CD14-positive monocyte (primary cell): Measurements from ENCODE around the gene PLXNB3. TPM values are rescaled to one million over a fixed set of nuclear protein-coding genes. Genes with fewer than 3 reads are reported as not detected.
A peak's percentile ranks its signal among the peaks of the same experiment; 100 is the strongest.

Source experiments
- DNase-seq, 3 donors: peaks; one replicate each; pipeline ENCODE4 v3.0.0-alpha.2; 2011 to 2022
- H2AFZ ChIP-seq: 2 replicates; pipeline ENCODE4 v1.6.0; 2012; ENCODE audit warnings: mild to moderate bottlenecking, low read depth, low read length, inconsistent platforms; ENCODE audit not compliant: insufficient read depth, poor library complexity, severe bottlenecking
- H3K27ac ChIP-seq, 2 donors: 1 replicate in 1 of 2; 2 replicates in 1 of 2; pipeline ENCODE4 v1.5.1; 2012 to 2013; ENCODE audit warnings: low read length in 2 of 2, control low read depth in 1 of 2, inconsistent platforms in 1 of 2, low read depth in 1 of 2, mild to moderate bottlenecking in 1 of 2
- H3K27me3 ChIP-seq, 2 donors: one replicate each; pipeline versions ENCODE4 v1.6.0 to v1.6.1; 2011 to 2013; ENCODE audit warnings: low read length in 2 of 2; ENCODE audit not compliant: control insufficient read depth in 2 of 2, insufficient read depth in 2 of 2
- H3K36me3 ChIP-seq, 2 donors: replicated peaks in 1 of 2; 1 replicate in 1 of 2; 2 replicates in 1 of 2; pipeline versions ENCODE4 v1.5.1 to v1.6.1; 2012 to 2013; ENCODE audit warnings: low read length in 2 of 2, control low read depth in 1 of 2, inconsistent platforms in 1 of 2, mild to moderate bottlenecking in 1 of 2; ENCODE audit not compliant: insufficient read depth in 2 of 2, control insufficient read depth in 1 of 2
- H3K4me1 ChIP-seq, 2 donors: 1 replicate in 1 of 2; 2 replicates in 1 of 2; pipeline versions ENCODE4 v1.5.1 to v1.6.1; 2012 to 2013; ENCODE audit warnings: low read length in 2 of 2, control low read depth in 1 of 2, inconsistent platforms in 1 of 2, mild to moderate bottlenecking in 1 of 2, moderate library complexity in 1 of 2; ENCODE audit not compliant: insufficient read depth in 2 of 2, control insufficient read depth in 1 of 2
- H3K4me2 ChIP-seq: replicated peaks from 2 replicates; pipeline ENCODE3; 2012; ENCODE audit warnings: low read length, moderate library complexity, mild to moderate bottlenecking; ENCODE audit not compliant: poor library complexity, severe bottlenecking; ENCODE audit errors: extremely low read depth
- H3K4me3 ChIP-seq, 3 experiments: fragments of 200-600 bp in 1 of 3; sonication (generic) in 1 of 3; replicated peaks in 1 of 3; 1 replicate in 2 of 3; 2 replicates in 1 of 3; pipeline ENCODE4 v1.5.1; 2011 to 2013; ENCODE audit warnings: low read length in 3 of 3, mild to moderate bottlenecking in 3 of 3, control low read depth in 2 of 3, low read depth in 2 of 3, inconsistent platforms in 1 of 3, moderate library complexity in 1 of 3
- H3K79me2 ChIP-seq: 2 replicates; pipeline ENCODE4 v1.6.0; 2012; ENCODE audit warnings: mild to moderate bottlenecking, control low read depth, inconsistent platforms, low read length, moderate library complexity; ENCODE audit not compliant: insufficient read depth
- H3K9ac ChIP-seq: 2 replicates; pipeline ENCODE4 v1.6.0; 2017; ENCODE audit warnings: low read length, mild to moderate bottlenecking; ENCODE audit not compliant: insufficient read depth, poor library complexity, severe bottlenecking
- H3K9me3 ChIP-seq, 2 donors: replicated peaks in 1 of 2; 1 replicate in 1 of 2; 2 replicates in 1 of 2; pipeline versions ENCODE4 v1.5.1 to v1.6.1; 2012 to 2013; ENCODE audit warnings: low read length in 2 of 2, control low read depth in 1 of 2; ENCODE audit not compliant: control insufficient read depth in 1 of 2, insufficient read depth in 1 of 2
- H4K20me1 ChIP-seq: 2 replicates; pipeline ENCODE4 v1.6.0; 2012; ENCODE audit warnings: mild to moderate bottlenecking, low read length, control low read depth, moderate library complexity; ENCODE audit not compliant: insufficient read depth
- H3K27ac Mint-ChIP-seq, 7 donors: one replicate each; pipeline ENCODE4 v1.8.0; 2020; ENCODE audit warnings: mild to moderate bottlenecking in 7 of 7, mixed read lengths in 7 of 7, moderate library complexity in 6 of 7, inconsistent platforms in 2 of 7
- H3K27me3 Mint-ChIP-seq, 3 donors: one replicate each; pipeline ENCODE4 v1.8.0; 2021 to 2022; ENCODE audit warnings: low read depth in 3 of 3, mild to moderate bottlenecking in 3 of 3, mixed read lengths in 3 of 3, moderate library complexity in 3 of 3, inconsistent platforms in 1 of 3
- H3K36me3 Mint-ChIP-seq, 2 donors: one replicate each; pipeline ENCODE4 v1.8.0; 2020; ENCODE audit warnings: mixed read lengths in 2 of 2, inconsistent platforms in 1 of 2, mild to moderate bottlenecking in 1 of 2
- H3K4me1 Mint-ChIP-seq: one replicate; pipeline ENCODE4 v1.8.0; 2020; ENCODE audit warnings: mild to moderate bottlenecking, mixed read lengths
- H3K4me3 Mint-ChIP-seq, 2 donors: one replicate each; pipeline ENCODE4 v1.8.0; 2020; ENCODE audit warnings: mild to moderate bottlenecking in 2 of 2, mixed read lengths in 2 of 2, moderate library complexity in 1 of 2
- H3K9me3 Mint-ChIP-seq, 7 donors: one replicate each; pipeline ENCODE4 v1.8.0; 2020 to 2022; ENCODE audit warnings: mixed read lengths in 7 of 7, mild to moderate bottlenecking in 6 of 7, moderate library complexity in 6 of 7, inconsistent platforms in 2 of 7
- WGBS: methylation state at CpG from one replicate; pipeline ENCODE4 v1.1.5; 2013; ENCODE audit warnings: missing lambda C conversion rate; ENCODE audit not compliant: insufficient coverage; 5-methylcytosine and 5-hydroxymethylcytosine counted together
- intact Hi-C, 2 donors: fragments of 100-400 bp; cut with micrococcal nuclease; formaldehyde crosslinking; loops; one replicate each; pipeline versions ENCODE4 v1.15.0 to v1.15.1; 2023
- polyA plus RNA-seq, 3 donors: library from polyadenylated mRNA; depleted of rRNA in 1 of 3; unstranded in 2 of 3; stranded (reverse) in 1 of 3; fragments of 300-500 nt in 2 of 3; fragments of >200 nt in 1 of 3; fragmentation: Illumina TruSeq in 2 of 3; gene quantifications; 1 replicate in 2 of 3; 2 replicates in 1 of 3; pipeline ENCODE4 v1.2.3, GENCODE V29; 2012 to 2021
- TF ChIP-seq, protein P1 (sequence below): fragments of 200-600 bp; IDR thresholded peaks from one replicate; pipeline ENCODE4 v1.8.0; 2022; ENCODE audit warnings: antibody characterized with exemption, mild to moderate bottlenecking

PLXNB3 gene
- polyA plus RNA-seq, 3 donors = not detected

DNA sequence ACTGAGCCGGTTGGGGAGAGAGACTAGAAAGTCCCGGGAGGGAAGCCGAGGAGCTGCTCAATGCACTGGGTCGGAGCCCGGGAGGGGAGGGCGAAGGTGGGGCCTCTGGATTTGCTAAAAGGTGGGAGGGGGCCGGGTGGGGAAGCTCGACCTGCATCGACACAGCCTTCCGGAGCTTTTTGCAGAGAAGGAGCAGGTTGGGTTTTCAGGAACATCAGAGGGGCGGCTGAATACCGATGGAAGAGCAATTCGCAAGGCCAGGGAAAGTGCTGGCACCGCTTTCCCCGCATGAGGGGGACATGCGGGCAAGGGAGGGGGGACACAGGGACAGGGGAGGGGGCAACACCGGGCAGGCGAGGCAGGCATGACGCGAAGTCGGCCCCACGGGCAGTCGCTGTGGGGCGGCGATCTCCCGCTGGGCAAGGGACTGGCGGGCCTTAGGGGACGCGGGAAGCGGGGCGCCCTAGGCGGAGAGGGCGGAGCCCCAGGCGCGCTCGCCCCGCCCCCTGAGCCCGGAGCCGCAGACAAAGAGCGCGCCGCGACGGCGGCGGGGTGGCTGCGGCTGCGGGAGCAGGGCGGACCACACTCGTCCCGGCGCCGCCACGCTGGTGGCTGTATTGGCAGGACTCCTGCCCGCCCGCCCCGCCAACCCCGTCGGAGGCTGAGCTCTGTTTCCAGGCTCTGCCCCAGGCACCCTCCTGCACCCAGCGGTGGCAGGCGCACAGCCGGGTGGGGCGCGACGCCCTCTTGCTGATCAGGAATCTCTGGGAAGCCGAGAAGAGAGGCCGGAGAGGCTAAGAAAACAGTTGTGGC is 54.7 kb downstream of the PLXNB3 start:
- Mint-ChIP-seq H3K4me3 (peak overlapping the region; percentile 45 to 76), H3K4me1 (peaks cover 15% of the 10 kb centered on the region), H3K9me3 (peaks cover 0 to 13% (median 0%) of the 10 kb centered on the region in 7 donors), H3K36me3 (no peaks in the 10 kb centered on the region), H3K27ac (no peak overlapping the region), H3K27me3 (peaks cover 34 to 80% (median 77%) of the 10 kb centered on the region in 3 donors)
- Histone ChIP-seq H4K20me1 (no peaks in the 10 kb centered on the region), H3K4me1 (peaks cover 3 to 10% of the 10 kb centered on the region in 2 donors), H3K36me3 (no peaks in the 10 kb centered on the region), H3K4me2 (peak overlapping the region; percentile 64), H3K27me3 (peaks cover 16 to 48% of the 10 kb centered on the region in 2 donors), H3K79me2 (no peaks in the 10 kb centered on the region), H3K9ac (peak overlapping the region; percentile 8), H3K9me3 (peaks cover 0 to 5% of the 10 kb centered on the region in 2 donors), H2AFZ (peak overlapping the region; percentile 61), H3K4me3 (peak overlapping the region in 1 of 3 experiments; percentile 54), H3K27ac (no peak overlapping the region)
- intact Hi-C loops = no loop called here
- WGBS = under 1% methylated on average over 51 of the region's 67 CpGs
- TF ChIP-seq, protein P1, sequence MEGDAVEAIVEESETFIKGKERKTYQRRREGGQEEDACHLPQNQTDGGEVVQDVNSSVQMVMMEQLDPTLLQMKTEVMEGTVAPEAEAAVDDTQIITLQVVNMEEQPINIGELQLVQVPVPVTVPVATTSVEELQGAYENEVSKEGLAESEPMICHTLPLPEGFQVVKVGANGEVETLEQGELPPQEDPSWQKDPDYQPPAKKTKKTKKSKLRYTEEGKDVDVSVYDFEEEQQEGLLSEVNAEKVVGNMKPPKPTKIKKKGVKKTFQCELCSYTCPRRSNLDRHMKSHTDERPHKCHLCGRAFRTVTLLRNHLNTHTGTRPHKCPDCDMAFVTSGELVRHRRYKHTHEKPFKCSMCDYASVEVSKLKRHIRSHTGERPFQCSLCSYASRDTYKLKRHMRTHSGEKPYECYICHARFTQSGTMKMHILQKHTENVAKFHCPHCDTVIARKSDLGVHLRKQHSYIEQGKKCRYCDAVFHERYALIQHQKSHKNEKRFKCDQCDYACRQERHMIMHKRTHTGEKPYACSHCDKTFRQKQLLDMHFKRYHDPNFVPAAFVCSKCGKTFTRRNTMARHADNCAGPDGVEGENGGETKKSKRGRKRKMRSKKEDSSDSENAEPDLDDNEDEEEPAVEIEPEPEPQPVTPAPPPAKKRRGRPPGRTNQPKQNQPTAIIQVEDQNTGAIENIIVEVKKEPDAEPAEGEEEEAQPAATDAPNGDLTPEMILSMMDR = no peak
- peak in 2 of 3 donors; percentile 9 to 16 for DNase-seq

DNA sequence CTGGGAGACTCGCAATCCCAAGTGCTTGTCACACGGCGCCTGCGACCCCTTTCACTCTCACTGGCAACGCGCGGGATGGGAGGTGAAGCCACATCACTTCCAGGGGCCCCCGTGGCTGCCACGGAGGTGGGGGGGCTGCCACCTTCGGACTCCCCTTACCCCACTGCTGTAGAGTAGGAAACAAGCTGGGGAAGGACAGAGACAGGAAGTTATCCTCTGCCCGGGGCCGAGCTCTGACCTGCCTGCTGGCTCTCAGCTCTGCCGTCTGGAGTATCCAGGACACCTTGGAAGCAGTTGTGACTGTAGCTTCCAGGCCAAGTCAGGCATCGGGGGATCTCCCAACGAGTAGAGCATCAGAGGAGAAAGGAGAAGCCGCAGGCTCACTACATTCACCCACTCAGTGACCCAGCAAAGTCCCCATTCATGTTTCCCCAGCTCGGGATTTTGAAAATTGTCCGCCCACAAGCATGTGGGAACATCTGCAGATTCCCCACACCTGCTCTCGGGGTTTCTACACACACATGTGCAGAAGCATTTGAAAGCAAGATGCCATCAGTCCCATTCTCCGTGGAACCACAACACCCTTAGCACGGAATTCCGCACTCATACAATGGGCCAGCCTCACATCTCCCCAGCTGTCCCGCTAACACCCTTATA is 55.5 kb downstream of the PLXNB3 start:
- H3K4me3 ChIP-seq = peak overlapping the region in 1 of 3 experiments; percentile 54
- intact Hi-C loops = no loop called here
- peaks cover 38 to 83% (median 80%) of the 10 kb centered on the region in 3 donors for H3K27me3 Mint-ChIP-seq
- H3K4me1 ChIP-seq = peaks cover 3 to 10% of the 10 kb centered on the region in 2 donors
- peak overlapping the region; percentile 45 to 76 for H3K4me3 Mint-ChIP-seq
- H3K9me3 Mint-ChIP-seq = peaks cover 0 to 13% (median 0%) of the 10 kb centered on the region in 7 donors
- peak overlapping the region; percentile 61 for H2AFZ ChIP-seq
- no peak overlapping the region for H3K27ac ChIP-seq
- H3K27me3 ChIP-seq = peaks cover 19 to 53% of the 10 kb centered on the region in 2 donors
- H3K4me2 ChIP-seq = peak overlapping the region; percentile 64
- TF ChIP-seq, protein P1 = no peak
- H3K4me1 Mint-ChIP-seq = peaks cover 15% of the 10 kb centered on the region
- no peaks in the 10 kb centered on the region for H3K36me3 ChIP-seq
- H4K20me1 ChIP-seq = no peaks in the 10 kb centered on the region
- no peak for DNase-seq
- H3K27ac Mint-ChIP-seq = no peak overlapping the region
- H3K9me3 ChIP-seq = peaks cover 0 to 5% of the 10 kb centered on the region in 2 donors
- peak overlapping the region; percentile 8 for H3K9ac ChIP-seq
- no peaks in the 10 kb centered on the region for H3K36me3 Mint-ChIP-seq
- H3K79me2 ChIP-seq = no peaks in the 10 kb centered on the region
- WGBS = 16% methylated on average over 3 of the region's 23 CpGs
